K562 (cell line): ENCODE data around the gene SLC38A2.

Source experiments
- DPF2 ChIP-seq: fragments of 450-650 bp; IDR thresholded peaks from 2 replicates; pipeline ENCODE4 v1.6.1; 2016
- EP300 ChIP-seq: IDR thresholded peaks from 2 replicates; pipeline ENCODE4 v1.6.1; 2012; ENCODE audit warnings: low read length, improper control_type of control experiment
- ETV6 ChIP-seq, 3 experiments: fragments of 150-350 bp in 1 of 3; sonication (generic) in 1 of 3; formaldehyde crosslinking in 1 of 3; IDR thresholded peaks; 2 replicates each; pipeline versions ENCODE4 v1.6.1 to v1.8.0; 2014 to 2022; ENCODE audit warnings: borderline replicate concordance in 2 of 3, low read depth in 2 of 3, antibody characterized with exemption in 1 of 3, low read length in 1 of 3, mild to moderate bottlenecking in 1 of 3, missing genetic modification reagents in 1 of 3
- EZH2 ChIP-seq: IDR thresholded peaks from 2 replicates; pipeline ENCODE4 v1.6.1; 2012; ENCODE audit warnings: low read depth, mild to moderate bottlenecking, inconsistent platforms, low read length, borderline replicate concordance
- RFX5 ChIP-seq: IDR thresholded peaks from 2 replicates; pipeline ENCODE4 v1.6.1; 2011; ENCODE audit warnings: low read depth, mild to moderate bottlenecking, improper control_type of control experiment, low read length
- ZNF431 ChIP-seq: sonication (generic); formaldehyde crosslinking; IDR thresholded peaks from 2 replicates; pipeline ENCODE4 v1.8.0; 2022; ENCODE audit warnings: mild to moderate bottlenecking, missing genetic modification reagents
- TF ChIP-seq, protein P1 (sequence below): fragments of 250-450 bp; sonication (Bioruptor Pico); IDR thresholded peaks from 2 replicates; pipeline ENCODE4 v1.9.0; 2021; ENCODE audit warnings: mild to moderate bottlenecking, inconsistent platforms
- TF ChIP-seq, protein P2 (sequence below), 3 experiments: IDR thresholded peaks in 2 of 3; conservative IDR thresholded peaks in 1 of 3; 2 replicates each; pipeline ENCODE4 v1.5.1; 2011 to 2012; ENCODE audit warnings: low read length in 3 of 3, mild to moderate bottlenecking in 3 of 3, control low read depth in 2 of 3, improper control_type of control experiment in 1 of 3, inconsistent platforms in 1 of 3, low read depth in 1 of 3, mixed read lengths in 1 of 3, moderate library complexity in 1 of 3; ENCODE audit not compliant: insufficient read depth in 2 of 3
- TF ChIP-seq, protein P3 (sequence below), 2 experiments: fragments of 450-650 bp; formaldehyde crosslinking in 1 of 2; IDR thresholded peaks; 2 replicates each; pipeline versions ENCODE4 v1.4.0 to v1.6.1; 2014 to 2020; ENCODE audit warnings: mild to moderate bottlenecking in 2 of 2, borderline replicate concordance in 1 of 2, low read depth in 1 of 2
- TF ChIP-seq, protein P4 (sequence below), 2 experiments: IDR thresholded peaks; 2 replicates each; pipeline ENCODE4 v1.6.1; 2011; ENCODE audit warnings: borderline replicate concordance in 1 of 2, control low read depth in 1 of 2, low read depth in 1 of 2, low read length in 1 of 2, mild to moderate bottlenecking in 1 of 2, mixed read lengths in 1 of 2, moderate library complexity in 1 of 2; ENCODE audit not compliant: insufficient read depth in 1 of 2, insufficient read length in 1 of 2, poor library complexity in 1 of 2, severe bottlenecking in 1 of 2; ENCODE audit errors: extremely low read depth in 1 of 2
- TF ChIP-seq, protein P5 (sequence below): fragments of 250-450 bp; sonication (Bioruptor Pico); IDR thresholded peaks from 2 replicates; pipeline ENCODE4 v1.4.0; 2020

DNA sequence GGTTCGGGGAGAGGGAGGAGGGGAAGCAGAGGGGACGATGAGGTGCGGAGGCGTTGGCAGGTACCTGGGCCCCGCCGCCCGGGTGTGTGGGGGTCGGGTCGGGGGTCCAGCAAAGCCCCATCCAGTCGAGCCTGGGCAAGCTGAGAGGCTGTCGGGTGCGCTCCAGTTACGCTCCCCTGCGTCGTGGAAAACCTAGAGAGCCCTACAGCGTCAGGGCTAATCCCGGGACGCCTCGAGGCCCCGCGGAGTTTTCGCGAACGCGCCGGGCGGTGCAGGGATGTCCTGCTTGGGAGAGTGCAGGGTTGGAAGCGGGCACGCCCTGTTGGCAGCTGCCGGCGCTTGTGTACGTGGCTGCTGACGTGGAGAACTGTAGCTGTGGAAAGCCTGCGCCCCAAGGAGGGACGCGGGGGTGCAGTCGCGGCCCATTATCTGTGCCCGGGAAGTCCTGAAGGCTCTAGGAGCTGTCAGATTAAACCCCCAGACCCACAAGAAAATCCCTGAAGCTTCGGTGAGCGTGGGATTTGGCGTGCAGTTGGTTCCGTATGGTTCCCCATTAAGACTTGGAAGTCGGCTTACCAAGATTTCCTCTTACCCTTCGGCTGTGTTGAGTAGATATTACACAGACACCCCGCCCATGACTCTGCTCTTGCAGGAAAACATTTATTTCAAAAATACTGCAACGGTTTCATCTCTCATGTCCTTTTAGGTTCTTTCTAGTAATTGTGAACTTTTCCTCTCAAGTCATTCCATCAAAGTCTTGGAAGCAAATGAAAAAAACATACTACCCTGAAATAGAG is 11.3 kb upstream of the SLC38A2 start:
- TF ChIP-seq, protein P1, sequence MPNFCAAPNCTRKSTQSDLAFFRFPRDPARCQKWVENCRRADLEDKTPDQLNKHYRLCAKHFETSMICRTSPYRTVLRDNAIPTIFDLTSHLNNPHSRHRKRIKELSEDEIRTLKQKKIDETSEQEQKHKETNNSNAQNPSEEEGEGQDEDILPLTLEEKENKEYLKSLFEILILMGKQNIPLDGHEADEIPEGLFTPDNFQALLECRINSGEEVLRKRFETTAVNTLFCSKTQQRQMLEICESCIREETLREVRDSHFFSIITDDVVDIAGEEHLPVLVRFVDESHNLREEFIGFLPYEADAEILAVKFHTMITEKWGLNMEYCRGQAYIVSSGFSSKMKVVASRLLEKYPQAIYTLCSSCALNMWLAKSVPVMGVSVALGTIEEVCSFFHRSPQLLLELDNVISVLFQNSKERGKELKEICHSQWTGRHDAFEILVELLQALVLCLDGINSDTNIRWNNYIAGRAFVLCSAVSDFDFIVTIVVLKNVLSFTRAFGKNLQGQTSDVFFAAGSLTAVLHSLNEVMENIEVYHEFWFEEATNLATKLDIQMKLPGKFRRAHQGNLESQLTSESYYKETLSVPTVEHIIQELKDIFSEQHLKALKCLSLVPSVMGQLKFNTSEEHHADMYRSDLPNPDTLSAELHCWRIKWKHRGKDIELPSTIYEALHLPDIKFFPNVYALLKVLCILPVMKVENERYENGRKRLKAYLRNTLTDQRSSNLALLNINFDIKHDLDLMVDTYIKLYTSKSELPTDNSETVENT (CRISPR knock-in tag), result peak; percentile 48; the same call in 1 of the 2 replicates
- peak; percentile 6; the same call in 1 of the 2 replicates for TF ChIP-seq EP300
- TF ChIP-seq, protein P2, sequence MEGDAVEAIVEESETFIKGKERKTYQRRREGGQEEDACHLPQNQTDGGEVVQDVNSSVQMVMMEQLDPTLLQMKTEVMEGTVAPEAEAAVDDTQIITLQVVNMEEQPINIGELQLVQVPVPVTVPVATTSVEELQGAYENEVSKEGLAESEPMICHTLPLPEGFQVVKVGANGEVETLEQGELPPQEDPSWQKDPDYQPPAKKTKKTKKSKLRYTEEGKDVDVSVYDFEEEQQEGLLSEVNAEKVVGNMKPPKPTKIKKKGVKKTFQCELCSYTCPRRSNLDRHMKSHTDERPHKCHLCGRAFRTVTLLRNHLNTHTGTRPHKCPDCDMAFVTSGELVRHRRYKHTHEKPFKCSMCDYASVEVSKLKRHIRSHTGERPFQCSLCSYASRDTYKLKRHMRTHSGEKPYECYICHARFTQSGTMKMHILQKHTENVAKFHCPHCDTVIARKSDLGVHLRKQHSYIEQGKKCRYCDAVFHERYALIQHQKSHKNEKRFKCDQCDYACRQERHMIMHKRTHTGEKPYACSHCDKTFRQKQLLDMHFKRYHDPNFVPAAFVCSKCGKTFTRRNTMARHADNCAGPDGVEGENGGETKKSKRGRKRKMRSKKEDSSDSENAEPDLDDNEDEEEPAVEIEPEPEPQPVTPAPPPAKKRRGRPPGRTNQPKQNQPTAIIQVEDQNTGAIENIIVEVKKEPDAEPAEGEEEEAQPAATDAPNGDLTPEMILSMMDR (IDR thresholded peaks at IDR 0.05 in 2 of 3, conservative IDR thresholded peaks at IDR 0.05 in 1 of 3; ENCODE audit: insufficient read depth in 2 of 3, low read depth in 1 of 3, low read length in 3 of 3), result 0 out of 6 replicates have a peak, but pooled peaks of 1 of the 3 experiments have one; percentile 21
- no peak for TF ChIP-seq ETV6 (IDR thresholded peaks at IDR 0.05; ENCODE audit: borderline replicate concordance in 1 of 2, low read depth in 2 of 2, low read length in 1 of 2)
- TF ChIP-seq ETV6 (CRISPR knock-in tag; IDR thresholded peaks at IDR 0.05; ENCODE audit: borderline replicate concordance), result no peak
- TF ChIP-seq, protein P3, sequence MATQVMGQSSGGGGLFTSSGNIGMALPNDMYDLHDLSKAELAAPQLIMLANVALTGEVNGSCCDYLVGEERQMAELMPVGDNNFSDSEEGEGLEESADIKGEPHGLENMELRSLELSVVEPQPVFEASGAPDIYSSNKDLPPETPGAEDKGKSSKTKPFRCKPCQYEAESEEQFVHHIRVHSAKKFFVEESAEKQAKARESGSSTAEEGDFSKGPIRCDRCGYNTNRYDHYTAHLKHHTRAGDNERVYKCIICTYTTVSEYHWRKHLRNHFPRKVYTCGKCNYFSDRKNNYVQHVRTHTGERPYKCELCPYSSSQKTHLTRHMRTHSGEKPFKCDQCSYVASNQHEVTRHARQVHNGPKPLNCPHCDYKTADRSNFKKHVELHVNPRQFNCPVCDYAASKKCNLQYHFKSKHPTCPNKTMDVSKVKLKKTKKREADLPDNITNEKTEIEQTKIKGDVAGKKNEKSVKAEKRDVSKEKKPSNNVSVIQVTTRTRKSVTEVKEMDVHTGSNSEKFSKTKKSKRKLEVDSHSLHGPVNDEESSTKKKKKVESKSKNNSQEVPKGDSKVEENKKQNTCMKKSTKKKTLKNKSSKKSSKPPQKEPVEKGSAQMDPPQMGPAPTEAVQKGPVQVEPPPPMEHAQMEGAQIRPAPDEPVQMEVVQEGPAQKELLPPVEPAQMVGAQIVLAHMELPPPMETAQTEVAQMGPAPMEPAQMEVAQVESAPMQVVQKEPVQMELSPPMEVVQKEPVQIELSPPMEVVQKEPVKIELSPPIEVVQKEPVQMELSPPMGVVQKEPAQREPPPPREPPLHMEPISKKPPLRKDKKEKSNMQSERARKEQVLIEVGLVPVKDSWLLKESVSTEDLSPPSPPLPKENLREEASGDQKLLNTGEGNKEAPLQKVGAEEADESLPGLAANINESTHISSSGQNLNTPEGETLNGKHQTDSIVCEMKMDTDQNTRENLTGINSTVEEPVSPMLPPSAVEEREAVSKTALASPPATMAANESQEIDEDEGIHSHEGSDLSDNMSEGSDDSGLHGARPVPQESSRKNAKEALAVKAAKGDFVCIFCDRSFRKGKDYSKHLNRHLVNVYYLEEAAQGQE (IDR thresholded peaks at IDR 0.05; ENCODE audit: borderline replicate concordance), result 0 out of 2 replicates have a peak, but pooled peaks have one; percentile 33
- TF ChIP-seq, protein P3 (CRISPR knock-in tag; IDR thresholded peaks at IDR 0.05; ENCODE audit: low read depth), result peak; percentile 84
- 0 out of 2 replicates have a peak, but pooled peaks have one; percentile 29 for TF ChIP-seq ZNF431 (CRISPR knock-in tag)
- TF ChIP-seq, protein P4, sequence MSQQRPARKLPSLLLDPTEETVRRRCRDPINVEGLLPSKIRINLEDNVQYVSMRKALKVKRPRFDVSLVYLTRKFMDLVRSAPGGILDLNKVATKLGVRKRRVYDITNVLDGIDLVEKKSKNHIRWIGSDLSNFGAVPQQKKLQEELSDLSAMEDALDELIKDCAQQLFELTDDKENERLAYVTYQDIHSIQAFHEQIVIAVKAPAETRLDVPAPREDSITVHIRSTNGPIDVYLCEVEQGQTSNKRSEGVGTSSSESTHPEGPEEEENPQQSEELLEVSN (IDR thresholded peaks at IDR 0.05; ENCODE audit: borderline replicate concordance in 1 of 2, extremely low read depth in 1 of 2, insufficient read depth in 1 of 2, insufficient read length in 1 of 2, low read depth in 1 of 2, low read length in 1 of 2, poor library complexity in 1 of 2, severe bottlenecking in 1 of 2), result peak in 1 of 2 experiments; percentile 5
- TF ChIP-seq, protein P5, sequence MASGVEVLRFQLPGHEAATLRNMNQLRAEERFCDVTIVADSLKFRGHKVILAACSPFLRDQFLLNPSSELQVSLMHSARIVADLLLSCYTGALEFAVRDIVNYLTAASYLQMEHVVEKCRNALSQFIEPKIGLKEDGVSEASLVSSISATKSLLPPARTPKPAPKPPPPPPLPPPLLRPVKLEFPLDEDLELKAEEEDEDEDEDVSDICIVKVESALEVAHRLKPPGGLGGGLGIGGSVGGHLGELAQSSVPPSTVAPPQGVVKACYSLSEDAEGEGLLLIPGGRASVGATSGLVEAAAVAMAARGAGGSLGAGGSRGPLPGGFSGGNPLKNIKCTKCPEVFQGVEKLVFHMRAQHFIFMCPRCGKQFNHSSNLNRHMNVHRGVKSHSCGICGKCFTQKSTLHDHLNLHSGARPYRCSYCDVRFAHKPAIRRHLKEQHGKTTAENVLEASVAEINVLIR, result peak; percentile 63; the same call in 1 of the 2 replicates
- no peak for TF ChIP-seq EZH2
- TF ChIP-seq DPF2, result no peak
- TF ChIP-seq RFX5, result no peak
